H1 (cell line): Measurements from ENCODE around the gene SHC3. TPM values are rescaled to one million over a fixed set of nuclear protein-coding genes. Genes with fewer than 3 reads are reported as not detected.

ENCODE experiments used
- CTCF ChIA-PET: fragments of 300-600 bp; sonication (Branson Sonifier 250); formaldehyde crosslinking; loops from one replicate; lab custom pipeline; 2021; ENCODE audit not compliant: partially characterized antibody; lab: Charles Lee
- POLR2A ChIA-PET: fragments of 300-600 bp; sonication (Branson Sonifier 250); formaldehyde crosslinking; loops from one replicate; lab custom pipeline; 2021; ENCODE audit warnings: inconsistent platforms; ENCODE audit not compliant: partially characterized antibody; lab: Charles Lee
- DNase-seq, 2 experiments: peaks; one replicate each; pipeline versions ENCODE4 v3.0.0 to v3.0.0-alpha.2; 2010 to 2022; ENCODE audit warnings: low spot score in 2 of 2, low read depth in 1 of 2, mixed read lengths in 1 of 2
- FAIRE-seq: peaks from 2 replicates; lab custom pipeline; 2011; peaks lifted over from hg19 to GRCh38; lab: Jason Lieb, UNC
- H2AFZ ChIP-seq: 2 replicates; pipeline ENCODE4 v1.8.1; 2012; ENCODE audit warnings: low read length, inconsistent platforms
- H2AK5ac ChIP-seq: 2 replicates; pipeline ENCODE4 v1.6.1; 2013; ENCODE audit warnings: low read depth, low read length
- H2BK120ac ChIP-seq: replicated peaks from 2 replicates; pipeline ENCODE3; 2013; ENCODE audit warnings: low read depth, low read length, inconsistent platforms
- H2BK12ac ChIP-seq: 2 replicates; pipeline ENCODE4 v1.6.1; 2013; ENCODE audit warnings: low read depth, low read length
- H2BK15ac ChIP-seq: 2 replicates; pipeline ENCODE4 v1.6.1; 2013; ENCODE audit warnings: low read length
- H2BK20ac ChIP-seq: 2 replicates; pipeline ENCODE4 v1.6.1; 2013; ENCODE audit warnings: low read length
- H2BK5ac ChIP-seq: 2 replicates; pipeline ENCODE4 v1.6.1; 2013; ENCODE audit warnings: low read depth, low read length
- H3K14ac ChIP-seq: 2 replicates; pipeline ENCODE4 v1.6.1; 2013; ENCODE audit warnings: inconsistent platforms; ENCODE audit not compliant: insufficient read length
- H3K18ac ChIP-seq: 2 replicates; pipeline ENCODE4 v1.6.1; 2013; ENCODE audit warnings: low read length; ENCODE audit errors: extremely low read depth
- H3K23ac ChIP-seq: 2 replicates; pipeline ENCODE4 v1.6.1; 2013; ENCODE audit warnings: inconsistent platforms; ENCODE audit not compliant: insufficient read length
- H3K23me2 ChIP-seq: 2 replicates; pipeline ENCODE4 v1.6.1; 2013; ENCODE audit warnings: low read depth, low read length
- H3K27ac ChIP-seq: 2 replicates; pipeline ENCODE4 v1.6.1; 2011; ENCODE audit warnings: low read depth, low read length, inconsistent platforms
- H3K27me3 ChIP-seq, 4 experiments: replicated peaks in 1 of 4; 1 replicate in 1 of 4; 2 replicates in 3 of 4; pipeline versions ENCODE4 v1.6.1 to v1.8.1; 2011 to 2013; ENCODE audit warnings: low read length in 3 of 4, mild to moderate bottlenecking in 3 of 4, inconsistent platforms in 2 of 4, mixed read lengths in 2 of 4, moderate library complexity in 1 of 4; ENCODE audit not compliant: control insufficient read depth in 3 of 4, insufficient read depth in 3 of 4; ENCODE audit errors: extremely low read depth in 1 of 4
- H3K36me3 ChIP-seq, 4 experiments: 2 replicates each; pipeline versions ENCODE4 v1.6.1 to v1.8.1; 2011 to 2013; ENCODE audit warnings: mild to moderate bottlenecking in 4 of 4, low read length in 3 of 4, moderate library complexity in 2 of 4, control low read depth in 1 of 4, inconsistent platforms in 1 of 4; ENCODE audit not compliant: insufficient read depth in 4 of 4, control insufficient read depth in 2 of 4
- H3K4ac ChIP-seq: replicated peaks from 2 replicates; pipeline ENCODE3; 2013; ENCODE audit warnings: low read length, low read depth, mixed read lengths, inconsistent platforms; ENCODE audit not compliant: insufficient read length
- H3K4me1 ChIP-seq, 4 experiments: replicated peaks in 1 of 4; 1 replicate in 1 of 4; 2 replicates in 3 of 4; pipeline versions ENCODE4 v1.6.1 to v1.8.1; 2011 to 2013; ENCODE audit warnings: low read length in 3 of 4, inconsistent platforms in 2 of 4, mixed read lengths in 1 of 4; ENCODE audit not compliant: insufficient read depth in 4 of 4, control insufficient read depth in 3 of 4
- H3K4me2 ChIP-seq, 2 experiments: 2 replicates each; pipeline versions ENCODE4 v1.6.1 to v1.8.1; 2011 to 2013; ENCODE audit warnings: low read depth in 2 of 2, low read length in 2 of 2, control low read depth in 1 of 2, inconsistent platforms in 1 of 2, mild to moderate bottlenecking in 1 of 2; ENCODE audit not compliant: insufficient read depth in 1 of 2
- H3K4me3 ChIP-seq, 4 experiments: fragments of 200-600, 300-600 bp in 1 of 4; sonication (generic), shearing (Covaris generic), sonication (Bioruptor Twin) in 1 of 4; 2 replicates each; pipeline versions ENCODE4 v1.5.1 to v1.8.1; 2011 to 2016; ENCODE audit warnings: low read length in 4 of 4, low read depth in 3 of 4, control low read depth in 2 of 4, inconsistent platforms in 2 of 4, mild to moderate bottlenecking in 2 of 4, mixed read lengths in 1 of 4, moderate library complexity in 1 of 4; ENCODE audit not compliant: insufficient read depth in 2 of 4; ENCODE audit errors: extremely low read depth in 1 of 4
- H3K56ac ChIP-seq: replicated peaks from 2 replicates; pipeline ENCODE3; 2013; ENCODE audit warnings: low read depth, mild to moderate bottlenecking, mixed read lengths, low read length, inconsistent platforms; ENCODE audit not compliant: insufficient read length
- H3K79me1 ChIP-seq: 2 replicates; pipeline ENCODE4 v1.6.1; 2013; ENCODE audit warnings: low read depth, low read length, control low read depth
- H3K79me2 ChIP-seq, 2 experiments: 2 replicates each; pipeline versions ENCODE4 v1.6.1 to v1.8.1; 2012 to 2013; ENCODE audit warnings: low read length in 2 of 2, mild to moderate bottlenecking in 2 of 2, inconsistent platforms in 1 of 2; ENCODE audit not compliant: insufficient read depth in 2 of 2, control insufficient read depth in 1 of 2
- H3K9ac ChIP-seq, 4 experiments: replicated peaks in 1 of 4; 1 replicate in 1 of 4; 2 replicates in 3 of 4; pipeline versions ENCODE4 v1.6.1 to v1.8.1; 2011 to 2013; ENCODE audit warnings: low read depth in 3 of 4, low read length in 3 of 4, control low read depth in 2 of 4, mild to moderate bottlenecking in 2 of 4, moderate library complexity in 2 of 4, inconsistent platforms in 1 of 4; ENCODE audit errors: extremely low read depth in 1 of 4
- H3K9me3 ChIP-seq, 2 experiments: 2 replicates each; pipeline versions ENCODE4 v1.6.1 to v1.8.1; 2012 to 2013; ENCODE audit warnings: mild to moderate bottlenecking in 2 of 2, moderate library complexity in 2 of 2, control low read depth in 1 of 2, inconsistent platforms in 1 of 2, low read depth in 1 of 2, low read length in 1 of 2, mixed read lengths in 1 of 2; ENCODE audit not compliant: insufficient read depth in 2 of 2
- H4K20me1 ChIP-seq, 2 experiments: replicated peaks in 1 of 2; 2 replicates each; pipeline versions ENCODE3 to v1.8.1; 2011 to 2013; ENCODE audit warnings: inconsistent platforms in 2 of 2, low read length in 2 of 2, mild to moderate bottlenecking in 1 of 2; ENCODE audit not compliant: insufficient read depth in 2 of 2, control insufficient read depth in 1 of 2
- H4K5ac ChIP-seq: 2 replicates; pipeline ENCODE4 v1.6.1; 2013; ENCODE audit warnings: low read length, low read depth, mixed read lengths, inconsistent platforms; ENCODE audit not compliant: insufficient read length
- H4K8ac ChIP-seq: 2 replicates; pipeline ENCODE4 v1.8.0; 2013; ENCODE audit warnings: mild to moderate bottlenecking, moderate library complexity, low read length, inconsistent platforms; ENCODE audit not compliant: insufficient read depth; ENCODE audit errors: extremely low read depth
- H4K91ac ChIP-seq: replicated peaks from 2 replicates; pipeline ENCODE3; 2013; ENCODE audit warnings: low read length, mixed read lengths, inconsistent platforms; ENCODE audit not compliant: insufficient read length
- CEBPB ChIP-seq: IDR thresholded peaks from 2 replicates; pipeline ENCODE4 v1.6.1; 2012; ENCODE audit warnings: low read depth, low read length
- CHD1 ChIP-seq: IDR thresholded peaks from 2 replicates; pipeline ENCODE4 v1.6.1; 2012; ENCODE audit warnings: low read depth, low read length, improper control_type of control experiment
- CTBP2 ChIP-seq: IDR thresholded peaks from 2 replicates; pipeline ENCODE4 v1.7.0; 2011; ENCODE audit warnings: borderline replicate concordance, mild to moderate bottlenecking, moderate library complexity, mixed read lengths, low read length; ENCODE audit not compliant: insufficient read depth, insufficient read length
- EP300 ChIP-seq, 2 experiments: IDR thresholded peaks; 1 replicate in 1 of 2; 2 replicates in 1 of 2; pipeline ENCODE4 v1.6.1; 2011 to 2012; ENCODE audit warnings: low read depth in 2 of 2, low read length in 2 of 2, mild to moderate bottlenecking in 2 of 2, borderline replicate concordance in 1 of 2, inconsistent platforms in 1 of 2, moderate library complexity in 1 of 2
- RAD21 ChIP-seq, 2 experiments: IDR thresholded peaks in 1 of 2; conservative IDR thresholded peaks in 1 of 2; 2 replicates each; pipeline ENCODE4 v1.6.1; 2011; ENCODE audit warnings: low read depth in 2 of 2, low read length in 2 of 2, improper control_type of control experiment in 1 of 2, inconsistent platforms in 1 of 2, mild to moderate bottlenecking in 1 of 2, moderate library complexity in 1 of 2
- RXRA ChIP-seq: IDR thresholded peaks from 2 replicates; pipeline ENCODE4 v1.6.1; 2011; ENCODE audit warnings: low read depth, mild to moderate bottlenecking, low read length, moderate library complexity; ENCODE audit not compliant: insufficient read depth
- SAP30 ChIP-seq: fragments of 300-600 bp; sonication (generic); IDR thresholded peaks from 2 replicates; pipeline ENCODE4 v1.7.1; 2012; ENCODE audit warnings: low read length, moderate library complexity, mild to moderate bottlenecking, inconsistent platforms; ENCODE audit not compliant: insufficient read depth, insufficient replicate concordance
- SIN3A ChIP-seq, 2 experiments: IDR thresholded peaks in 1 of 2; conservative IDR thresholded peaks in 1 of 2; 2 replicates each; pipeline ENCODE4 v1.6.1; 2011 to 2012; ENCODE audit warnings: low read length in 2 of 2, improper control_type of control experiment in 1 of 2, low read depth in 1 of 2, mild to moderate bottlenecking in 1 of 2
- TAF7 ChIP-seq: optimal IDR thresholded peaks from 2 replicates; pipeline ENCODE3; 2011; ENCODE audit warnings: low read depth, mild to moderate bottlenecking, inconsistent platforms, low read length, moderate library complexity, borderline replicate concordance
- USF2 ChIP-seq: IDR thresholded peaks from 2 replicates; pipeline ENCODE4 v1.6.1; 2011; ENCODE audit warnings: low read length, improper control_type of control experiment
- WGBS, 2 experiments: shearing (Covaris generic) in 1 of 2; methylation state at CpG; one replicate each; pipeline versions ENCODE4 v1.1.6 to v1.1.7; 2013 to 2015; ENCODE audit warnings: low lambda C conversion rate in 2 of 2, mixed read lengths in 2 of 2, inconsistent platforms in 1 of 2, low coverage in 1 of 2, missing lambda C conversion rate in 1 of 2; ENCODE audit not compliant: insufficient replicate concordance in 2 of 2, insufficient coverage in 1 of 2, insufficient read length in 1 of 2; ENCODE audit errors: extremely low coverage in 1 of 2, missing lambda C conversion rate in 1 of 2; 5-methylcytosine and 5-hydroxymethylcytosine counted together
- polyA plus RNA-seq, 7 experiments: library from polyadenylated mRNA; depleted of rRNA in 3 of 7; stranded (reverse) in 5 of 7; unstranded in 2 of 7; fragments of >200 nt in 5 of 7; fragments of 200-250 nt in 2 of 7; gene quantifications; 1 replicate in 5 of 7; 2 replicates in 1 of 7; 4 replicates in 1 of 7; pipeline versions ENCODE4 v1.2.1 to v1.2.3, GENCODE V29; 2011 to 2013; ENCODE audit warnings: missing spikeins in 2 of 7, mixed read lengths in 2 of 7
- total RNA-seq: library from RNA; stranded (reverse); fragmentation: NEBNext Ultra II Directional; extraction: Animal tissue kit (Norgen Biotek cat#: 25700); gene quantifications from 2 replicates; pipeline ENCODE4 v1.2.1, GENCODE V29; 2021
- TF ChIP-seq, protein P1 (sequence below): IDR thresholded peaks from 2 replicates; pipeline ENCODE4 v1.6.1; 2011; ENCODE audit warnings: low read depth, mild to moderate bottlenecking, low read length; ENCODE audit not compliant: insufficient read depth

The SHC3 gene
- total and polyA plus RNA-seq, 2 of the 8 experiments (the other 6 are each of a cell fraction or from before 2014, with no cell fraction given), result 1.4 to 7.1 TPM

GRCh38 chr9:89046832-89047231 lies 131.8 kb downstream of the SHC3 start:
- Histone ChIP-seq H3K56ac (no peak overlapping the region), H4K91ac (no peak overlapping the region), H4K20me1 (no peaks in the 10 kb centered on the region), H3K4ac (no peak overlapping the region), H3K18ac (no peak overlapping the region), H3K14ac (no peak overlapping the region), H3K36me3 (no peaks in the 10 kb centered on the region), H3K9me3 (no peaks in the 10 kb centered on the region), H3K27me3 (no peaks in the 10 kb centered on the region), H3K4me3 (no peak overlapping the region), H3K79me1 (no peaks in the 10 kb centered on the region), H2BK12ac (no peak overlapping the region), H2BK120ac (no peak overlapping the region), H3K27ac (no peak overlapping the region), H2AK5ac (no peak overlapping the region), H3K23ac (no peak overlapping the region), H3K79me2 (no peaks in the 10 kb centered on the region), H4K5ac (no peak overlapping the region), H4K8ac (no peak overlapping the region), H2BK5ac (no peak overlapping the region), H3K9ac (no peak overlapping the region), H2BK15ac (no peak overlapping the region), H3K23me2 (no peaks in the 10 kb centered on the region), H3K4me2 (no peak overlapping the region), H2BK20ac (no peak overlapping the region), H2AFZ (no peak overlapping the region), H3K4me1 (no peaks in the 10 kb centered on the region)
- WGBS, 2 experiments, result 87% methylated on average over 2 of the region's 2 CpGs; no CpG with 5 or more reads in 1 of the 2 experiments
- no peak for FAIRE-seq
- ChIA-PET CTCF (interaction anchor here (1.1 to 1.4 kb wide), 2 partner anchors 32 to 190 kb away, joined by 3 to 4 read pairs; no protein-coding TSS in a partner anchor), POLR2A (no interaction called here)
- DNase-seq, result no peak
- TF ChIP-seq USF2 (no peak), RXRA (no peak), RAD21 (IDR thresholded peaks at IDR 0.05 in 1 of 2, conservative IDR thresholded peaks at IDR 0.05 in 1 of 2; ENCODE audit: low read depth in 2 of 2, low read length in 2 of 2) (no peak), CHD1 (no peak), EP300 (IDR thresholded peaks at IDR 0.05; ENCODE audit: borderline replicate concordance in 1 of 2, low read depth in 2 of 2, low read length in 2 of 2) (no peak), SIN3A (conservative IDR thresholded peaks at IDR 0.05 in 1 of 2, IDR thresholded peaks at IDR 0.05 in 1 of 2; ENCODE audit: low read depth in 1 of 2, low read length in 2 of 2) (no peak), CEBPB (no peak), TAF7 (no peak), SAP30 (no peak), CTBP2 (no peak)
- TF ChIP-seq, protein P1, sequence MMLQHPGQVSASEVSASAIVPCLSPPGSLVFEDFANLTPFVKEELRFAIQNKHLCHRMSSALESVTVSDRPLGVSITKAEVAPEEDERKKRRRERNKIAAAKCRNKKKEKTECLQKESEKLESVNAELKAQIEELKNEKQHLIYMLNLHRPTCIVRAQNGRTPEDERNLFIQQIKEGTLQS, result no peak
